Testis (tissue), 2 donors: ENCODE measurements around the gene FCHSD2.

Source experiments
- POLR2A ChIP-seq: fragments of 450-650 bp; IDR thresholded peaks from one replicate; pipeline ENCODE4 v1.6.1; 2017; ENCODE audit warnings: antibody characterized with exemption, mild to moderate bottlenecking, moderate library complexity
- TF ChIP-seq, protein P1 (sequence below), 3 experiments: fragments of 450-650 bp in 2 of 3; fragments of 200-600 bp in 1 of 3; sonication (generic) in 1 of 3; IDR thresholded peaks; one replicate each; pipeline ENCODE4 v1.5.1; 2016 to 2019; ENCODE audit warnings: antibody characterized with exemption in 3 of 3, mild to moderate bottlenecking in 2 of 3, moderate library complexity in 1 of 3

- TF ChIP-seq, protein P1, sequence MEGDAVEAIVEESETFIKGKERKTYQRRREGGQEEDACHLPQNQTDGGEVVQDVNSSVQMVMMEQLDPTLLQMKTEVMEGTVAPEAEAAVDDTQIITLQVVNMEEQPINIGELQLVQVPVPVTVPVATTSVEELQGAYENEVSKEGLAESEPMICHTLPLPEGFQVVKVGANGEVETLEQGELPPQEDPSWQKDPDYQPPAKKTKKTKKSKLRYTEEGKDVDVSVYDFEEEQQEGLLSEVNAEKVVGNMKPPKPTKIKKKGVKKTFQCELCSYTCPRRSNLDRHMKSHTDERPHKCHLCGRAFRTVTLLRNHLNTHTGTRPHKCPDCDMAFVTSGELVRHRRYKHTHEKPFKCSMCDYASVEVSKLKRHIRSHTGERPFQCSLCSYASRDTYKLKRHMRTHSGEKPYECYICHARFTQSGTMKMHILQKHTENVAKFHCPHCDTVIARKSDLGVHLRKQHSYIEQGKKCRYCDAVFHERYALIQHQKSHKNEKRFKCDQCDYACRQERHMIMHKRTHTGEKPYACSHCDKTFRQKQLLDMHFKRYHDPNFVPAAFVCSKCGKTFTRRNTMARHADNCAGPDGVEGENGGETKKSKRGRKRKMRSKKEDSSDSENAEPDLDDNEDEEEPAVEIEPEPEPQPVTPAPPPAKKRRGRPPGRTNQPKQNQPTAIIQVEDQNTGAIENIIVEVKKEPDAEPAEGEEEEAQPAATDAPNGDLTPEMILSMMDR (IDR thresholded peaks at IDR 0.05) = no peak
- no peak for TF ChIP-seq POLR2A
Observed at GRCh38 chr11:73085189-73085875, 56.8 kb downstream of the FCHSD2 start.
